HG03439 (cell line): ENCODE data around the gene MDN1.

ENCODE experiments used
- ATAC-seq: cut with Tn5 transposase; IDR thresholded peaks from one replicate; pipeline ENCODE4 v1.9.1; 2021; ENCODE audit warnings: mild to moderate bottlenecking, moderate library complexity; ENCODE audit not compliant: unreplicated experiment

The MDN1 gene

DNA sequence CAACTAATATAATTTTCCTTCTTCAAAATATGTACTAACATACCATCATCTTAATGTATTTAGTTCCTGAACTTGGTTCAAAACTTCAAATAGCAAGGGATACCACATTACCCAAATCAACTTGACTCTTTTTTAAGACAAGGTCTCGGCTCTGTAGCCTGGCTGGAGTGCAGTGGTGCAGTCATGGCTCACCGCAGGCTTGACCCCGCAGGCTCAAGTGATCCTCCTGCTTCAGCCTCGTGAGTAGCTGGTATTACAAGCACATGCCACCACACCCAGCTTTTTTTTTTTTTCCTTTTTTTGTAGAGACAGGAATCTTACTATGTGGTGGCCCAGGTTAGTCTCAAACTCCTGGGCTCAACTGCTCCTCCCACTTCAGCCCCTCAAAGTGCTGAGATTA lies 125.2 kb downstream of the MDN1 start:
- ATAC-seq, result no peak

DNA sequence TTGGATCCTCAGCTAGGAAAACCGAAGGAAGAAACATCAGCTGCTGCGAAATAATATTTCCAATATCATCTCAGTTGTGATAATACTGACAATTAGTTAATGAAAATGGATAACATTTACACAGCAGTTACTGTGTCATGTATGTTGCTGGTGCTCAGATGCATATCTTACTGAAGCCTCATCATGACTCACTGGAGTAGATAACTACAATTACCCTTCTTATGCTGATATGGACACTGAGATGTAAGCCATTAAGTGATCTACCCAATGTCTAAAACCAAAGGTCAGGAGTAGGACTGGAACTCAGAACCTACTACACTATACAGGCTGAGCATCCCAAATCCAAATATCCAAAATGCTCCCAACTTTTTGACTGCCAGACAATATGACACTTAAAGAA lies 126.4 kb downstream of the MDN1 start:
- ATAC-seq, result no peak

DNA sequence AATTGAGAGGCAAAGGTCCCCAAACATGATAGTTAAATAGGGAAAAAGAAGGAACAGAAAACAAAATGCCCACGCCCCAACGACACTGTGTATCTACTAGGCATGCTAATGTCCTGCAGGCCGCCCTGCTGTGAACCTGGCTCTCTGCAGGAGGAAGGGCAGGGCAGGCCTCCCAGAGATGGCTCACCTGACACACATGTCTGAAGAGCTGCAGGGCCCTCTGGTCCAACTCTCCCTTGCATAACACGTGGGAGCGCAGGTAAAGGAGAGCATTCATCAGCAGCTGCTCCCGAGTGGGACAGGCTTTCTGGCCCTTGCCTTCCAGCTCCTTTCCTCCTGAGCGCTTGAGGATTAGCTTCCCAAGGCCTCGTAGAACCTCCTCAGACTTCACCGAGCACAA lies 127.3 kb downstream of the MDN1 start:
- no peak for ATAC-seq

DNA sequence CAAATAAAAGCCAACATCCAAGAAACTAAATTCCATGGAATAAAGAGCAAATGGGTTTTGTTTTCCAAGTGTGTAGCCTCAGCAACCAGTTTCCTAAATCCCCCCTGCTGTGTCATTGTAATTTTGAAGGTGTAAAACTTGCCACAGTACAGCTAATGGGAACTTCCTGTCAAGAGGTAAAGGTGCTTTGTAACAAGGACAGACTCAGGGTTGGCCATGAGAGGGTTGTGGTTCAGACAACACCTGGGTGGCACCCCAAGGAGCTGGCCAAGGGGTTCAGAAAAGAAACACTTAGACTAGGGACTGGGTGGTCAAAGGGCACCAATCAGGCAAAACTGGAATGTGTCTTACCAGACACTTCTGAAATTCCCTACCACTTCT lies 128.7 kb downstream of the MDN1 start:
- no peak for ATAC-seq

DNA sequence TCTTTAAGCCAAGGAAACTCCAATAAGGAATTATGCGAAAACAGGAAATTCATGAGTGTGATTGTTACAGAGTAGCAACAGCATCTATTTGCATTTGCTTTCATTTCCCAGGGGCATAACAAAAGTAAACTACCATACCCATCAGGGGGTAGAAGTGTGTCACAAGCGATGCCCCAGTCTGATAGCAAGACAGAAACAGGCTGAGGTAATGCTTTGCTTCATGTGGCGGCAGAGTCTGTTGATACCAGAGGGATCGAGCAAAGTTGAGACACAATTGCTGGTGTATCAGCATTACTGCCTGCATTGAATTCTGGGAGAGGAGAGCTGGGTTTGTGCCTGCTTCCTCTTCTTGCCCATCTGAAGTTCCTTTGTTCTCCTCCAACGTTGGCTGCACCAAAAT lies 129.9 kb downstream of the MDN1 start:
- ATAC-seq, result no peak

DNA sequence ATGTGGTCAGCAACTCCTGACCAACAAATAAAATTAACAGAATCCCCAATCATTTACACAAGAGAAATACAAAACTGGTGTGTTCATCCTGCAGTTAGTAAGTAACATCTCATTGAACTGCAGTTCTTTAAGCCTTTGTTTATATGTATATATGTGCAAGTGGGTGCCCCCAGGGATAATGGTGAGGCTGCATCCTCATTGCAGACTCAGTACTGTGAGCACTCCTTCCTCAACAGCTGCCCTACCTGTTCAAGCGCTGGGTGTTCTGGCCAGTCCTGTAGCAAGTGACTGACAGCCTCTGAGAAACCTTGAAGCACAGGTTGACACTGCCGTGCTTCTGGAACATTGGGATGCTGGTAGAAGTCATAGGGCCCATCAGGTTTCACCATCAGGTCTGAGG lies 131.3 kb downstream of the MDN1 start:
- ATAC-seq, result no peak

- ATAC-seq, result no peak
These were observed 134.3 kb downstream of the MDN1 start for GRCh38 chr6:89685311-89685710.

DNA sequence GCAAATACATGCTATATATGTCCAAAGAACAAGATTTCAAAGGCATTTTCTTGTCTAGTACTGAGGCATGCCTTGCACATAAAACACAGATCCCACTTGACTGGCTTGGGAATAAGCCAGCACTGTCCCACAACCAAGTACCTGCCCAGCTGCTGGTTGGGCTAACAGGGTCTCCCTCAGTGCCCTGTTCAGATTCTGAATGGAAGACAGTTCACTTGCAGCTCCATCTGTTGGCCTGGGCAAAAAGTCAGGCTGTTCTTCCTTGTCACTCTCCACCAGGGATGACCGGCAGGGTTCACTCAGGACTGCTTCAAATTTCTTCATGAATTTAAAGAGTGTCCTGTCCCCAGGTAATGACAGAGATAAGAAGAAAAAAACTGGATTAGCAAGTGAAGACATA lies 136.6 kb downstream of the MDN1 start:
- no peak for ATAC-seq

GRCh38 chr6:89681983-89682564 lies 137.5 kb downstream of the MDN1 start:
- no peak for ATAC-seq

DNA sequence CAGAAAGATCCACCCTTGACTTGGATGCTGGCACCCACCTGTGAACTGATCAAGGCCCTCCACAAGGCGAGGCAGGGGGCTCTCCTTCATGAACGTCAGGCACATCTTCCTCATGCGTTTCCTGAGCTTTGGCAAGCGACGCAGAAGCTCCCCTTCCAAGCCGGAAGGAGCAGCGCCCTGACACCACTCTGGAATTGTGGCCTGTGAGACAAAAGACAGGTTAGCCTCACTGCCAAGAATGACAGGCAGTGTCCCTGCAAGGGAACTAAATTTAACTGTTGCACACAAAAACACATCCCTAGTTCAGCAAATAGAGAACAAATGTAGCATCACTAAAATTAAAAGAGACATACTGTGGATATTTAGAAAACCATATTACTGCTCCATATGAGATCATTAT lies 139.0 kb downstream of the MDN1 start:
- ATAC-seq, result no peak

DNA sequence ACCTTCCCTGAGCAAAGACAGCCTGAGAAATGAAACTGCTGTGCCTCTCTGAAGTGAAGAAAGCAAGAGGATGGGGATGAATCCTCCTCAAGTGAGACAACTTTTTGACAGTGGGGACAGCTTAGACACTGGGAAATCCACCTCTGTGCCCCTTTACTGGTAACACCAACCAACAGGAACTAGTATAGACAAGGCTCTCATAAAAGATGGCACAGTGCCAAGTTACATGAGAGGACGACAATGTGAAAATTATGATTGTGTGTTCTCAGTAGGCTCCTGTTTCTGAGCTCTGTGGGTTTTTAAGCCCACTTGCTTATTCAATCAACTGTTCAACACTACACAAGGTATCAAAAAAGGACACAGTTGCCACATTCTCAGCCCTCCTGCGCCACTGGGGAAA lies 139.4 kb downstream of the MDN1 start:
- no peak for ATAC-seq

- no peak for ATAC-seq
These were observed 140.1 kb downstream of the MDN1 start for GRCh38 chr6:89679215-89680120.

GRCh38 chr6:89678531-89678930 lies 141.1 kb downstream of the MDN1 start:
- no peak for ATAC-seq

- no peak for ATAC-seq
These were observed 143.4 kb downstream of the MDN1 start for GRCh38 chr6:89675949-89676748.

DNA sequence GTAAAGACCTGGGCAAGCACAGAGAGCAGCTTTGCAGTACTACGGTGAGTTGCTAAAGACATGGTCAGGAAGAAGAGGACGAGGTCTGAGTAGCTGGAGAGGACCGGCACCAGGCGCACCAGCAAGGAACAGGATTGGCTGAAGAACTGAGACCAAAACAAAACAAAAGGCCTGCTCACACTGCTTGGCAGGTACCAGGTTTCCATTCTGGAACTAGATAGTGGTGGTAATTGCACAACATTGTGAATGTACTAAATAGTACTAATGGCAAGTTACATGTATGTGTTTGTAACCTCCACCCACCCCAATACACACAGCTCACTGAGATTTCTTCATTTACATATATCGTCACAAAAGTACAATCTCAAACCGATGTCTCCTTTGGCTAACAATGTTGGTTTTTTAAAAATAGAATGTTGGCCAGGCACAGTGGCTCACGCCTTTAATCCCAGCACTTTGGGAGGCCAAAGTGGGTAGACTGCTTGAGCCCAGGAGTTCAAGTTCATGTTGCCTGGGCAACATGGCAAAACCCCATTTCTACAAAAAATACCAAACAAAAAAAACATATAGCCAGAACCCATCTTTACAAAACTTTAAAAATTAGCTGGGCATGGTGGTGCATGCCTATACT lies 148.5 kb downstream of the MDN1 start:
- no peak for ATAC-seq

DNA sequence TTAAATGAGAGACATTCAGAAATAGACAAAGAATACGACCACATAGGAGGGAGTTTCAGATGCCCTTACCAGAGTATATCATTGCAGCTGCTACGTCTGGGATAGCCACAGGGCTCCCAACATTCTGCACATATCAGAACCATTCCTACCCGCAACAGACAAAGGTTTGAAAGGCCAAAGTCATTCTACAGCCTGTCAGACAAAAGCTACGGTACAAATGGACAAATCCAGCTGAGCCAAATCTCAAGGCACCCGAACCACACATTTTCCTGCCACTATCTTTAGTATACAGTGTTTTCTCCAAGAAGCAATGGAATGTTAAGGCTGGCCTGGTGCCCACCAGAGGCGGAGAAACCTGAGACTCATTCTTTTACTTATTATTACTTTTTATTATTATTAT lies 150.6 kb downstream of the MDN1 start:
- no peak for ATAC-seq

- no peak for ATAC-seq
These were observed 151.6 kb downstream of the MDN1 start for GRCh38 chr6:89667872-89668556.

GRCh38 chr6:89662659-89663223 lies 156.9 kb downstream of the MDN1 start:
- no peak for ATAC-seq

DNA sequence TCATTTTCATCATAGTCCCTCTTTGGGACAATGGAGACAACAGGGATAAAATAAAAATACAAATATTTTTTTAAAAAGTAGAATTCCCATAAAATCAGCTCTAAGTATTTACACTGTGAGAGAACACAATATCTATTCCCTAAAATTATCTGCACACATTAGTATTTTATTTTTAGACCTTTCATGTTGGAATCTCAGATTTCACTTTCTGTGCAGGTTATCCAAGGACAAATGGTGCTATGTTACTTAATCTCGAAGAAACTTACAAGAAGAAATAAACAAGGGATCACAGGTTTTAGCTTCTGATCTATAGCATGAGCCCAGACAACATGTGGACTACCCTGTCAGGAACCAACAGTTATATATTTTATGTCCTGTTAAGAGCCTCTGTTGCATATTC lies 158.0 kb downstream of the MDN1 start:
- ATAC-seq, result no peak

DNA sequence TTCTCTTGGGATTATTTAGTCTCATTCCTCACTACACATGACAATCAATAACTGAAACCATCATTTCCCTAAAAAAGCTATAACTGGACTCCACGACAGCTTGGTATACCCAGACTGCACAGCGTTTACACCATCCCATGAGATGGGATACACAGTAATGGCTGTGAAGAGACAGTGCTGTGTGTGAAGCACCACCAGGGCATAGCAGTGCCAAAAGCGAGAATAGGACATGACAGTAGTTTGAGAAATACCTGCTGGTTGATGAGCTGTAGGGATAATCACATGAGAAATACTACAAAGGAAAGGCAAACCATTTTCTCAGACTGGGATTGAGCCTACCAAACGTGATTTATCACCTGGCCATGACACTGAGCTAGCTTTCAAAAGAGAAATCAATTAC lies 158.6 kb downstream of the MDN1 start:
- no peak for ATAC-seq
